Kidney (tissue), 14 donors: ENCODE data around the gene STAP2. TPM values are rescaled to one million over a fixed set of nuclear protein-coding genes. Genes with fewer than 3 reads are reported as not detected.
A peak's percentile ranks its signal among the peaks of the same experiment; 100 is the strongest.

Experiments
- DNase-seq, 5 donors: peaks; one replicate each; pipeline ENCODE4 v3.0.0-alpha.2; 2013 to 2020
- FAIRE-seq: peaks from 2 replicates; lab custom pipeline; 2012; peaks lifted over from hg19 to GRCh38; lab: Jason Lieb, UNC
- H3K27ac ChIP-seq, 2 donors: one replicate each; pipeline ENCODE4 v1.7.0; 2013; ENCODE audit warnings: low read depth in 2 of 2, low read length in 2 of 2, inconsistent platforms in 1 of 2
- H3K27me3 ChIP-seq: one replicate; pipeline ENCODE4 v1.7.1; 2013; ENCODE audit warnings: low read length, inconsistent platforms; ENCODE audit not compliant: control insufficient read depth, insufficient read depth
- H3K36me3 ChIP-seq, 3 donors: one replicate each; pipeline versions ENCODE4 v1.7.0 to v1.7.1; 2013; ENCODE audit warnings: low read length in 3 of 3, control low read depth in 1 of 3, inconsistent platforms in 1 of 3; ENCODE audit not compliant: insufficient read depth in 3 of 3, control insufficient read depth in 2 of 3
- H3K4me1 ChIP-seq, 3 donors: one replicate each; pipeline versions ENCODE4 v1.7.0 to v1.7.1; 2013; ENCODE audit warnings: low read length in 3 of 3, inconsistent platforms in 1 of 3, low read depth in 1 of 3; ENCODE audit not compliant: control insufficient read depth in 2 of 3, insufficient read depth in 2 of 3
- H3K4me3 ChIP-seq, 3 donors: one replicate each; pipeline versions ENCODE4 v1.7.0 to v1.8.1; 2013; ENCODE audit warnings: low read length in 3 of 3, control low read depth in 1 of 3, inconsistent platforms in 1 of 3
- H3K9ac ChIP-seq, 3 donors: one replicate each; pipeline versions ENCODE4 v1.7.0 to v1.7.1; 2013; ENCODE audit warnings: low read length in 3 of 3, control low read depth in 1 of 3, inconsistent platforms in 1 of 3
- H3K9me3 ChIP-seq, 3 donors: one replicate each; pipeline versions ENCODE4 v1.7.0 to v1.7.1; 2013; ENCODE audit warnings: low read length in 3 of 3, control low read depth in 1 of 3, inconsistent platforms in 1 of 3; ENCODE audit not compliant: control insufficient read depth in 2 of 3, insufficient read depth in 1 of 3
- CTCF ChIP-seq: IDR thresholded peaks from 3 replicates; pipeline ENCODE4 v1.5.1; 2012; ENCODE audit warnings: mild to moderate bottlenecking, moderate library complexity, borderline replicate concordance; ENCODE audit not compliant: insufficient read depth; ENCODE audit errors: extremely low read depth
- intact Hi-C: fragments of 100-400 bp; cut with DNase I; formaldehyde crosslinking; loops from one replicate; pipeline ENCODE4 v1.11.1; 2022
- polyA plus RNA-seq: library from polyadenylated mRNA; stranded (reverse); fragments of 350-450 nt; fragmentation: Illumina TruSeq; extraction: RNeasy Lipid Tissue Mini Kit (QIAGEN cat#74804); gene quantifications from one replicate; pipeline ENCODE4 v1.2.3, GENCODE V29; 2014; ENCODE audit warnings: low read depth, low replicate concordance; ENCODE audit not compliant: insufficient read depth
- total RNA-seq: library from RNA; stranded (reverse); fragmentation: NEBNext Ultra II Directional; extraction: Animal tissue kit (Norgen Biotek cat#: 25700); gene quantifications from one replicate; pipeline ENCODE4 v1.2.1, GENCODE V29; 2021
- donor health status: control.
- donor health status: control.
- donor health status: control.
- donor health status: control.
- donor health status: control.
- donor health status: DM: yes; HTN: yes; CAD: no.
- donor health status: Normal renal cell carcinoma (clear cell type).

Gene STAP2
- total and polyA plus RNA-seq, 2 donors from 2014 or later: 32.3 to 61.5 TPM

GRCh38 chr19:4347521-4347920, 8.9 kb upstream of the STAP2 start:
- intact Hi-C loops: no loop called here
- DNase-seq (no peak), FAIRE-seq (no peak)
- no peaks in the 10 kb centered on the region for H3K27me3 ChIP-seq
- no peak overlapping the region for H3K4me3 ChIP-seq
- peak overlapping the region in 1 of 2 donors; percentile 13 for H3K27ac ChIP-seq
- no peaks in the 10 kb centered on the region for H3K9me3 ChIP-seq
- TF ChIP-seq CTCF: no peak
- no peak overlapping the region for H3K9ac ChIP-seq
- peaks cover 0 to 9% (median 0%) of the 10 kb centered on the region in 3 donors for H3K4me1 ChIP-seq
- H3K36me3 ChIP-seq: peaks cover 0 to 4% (median 2%) of the 10 kb centered on the region in 3 donors

DNA sequence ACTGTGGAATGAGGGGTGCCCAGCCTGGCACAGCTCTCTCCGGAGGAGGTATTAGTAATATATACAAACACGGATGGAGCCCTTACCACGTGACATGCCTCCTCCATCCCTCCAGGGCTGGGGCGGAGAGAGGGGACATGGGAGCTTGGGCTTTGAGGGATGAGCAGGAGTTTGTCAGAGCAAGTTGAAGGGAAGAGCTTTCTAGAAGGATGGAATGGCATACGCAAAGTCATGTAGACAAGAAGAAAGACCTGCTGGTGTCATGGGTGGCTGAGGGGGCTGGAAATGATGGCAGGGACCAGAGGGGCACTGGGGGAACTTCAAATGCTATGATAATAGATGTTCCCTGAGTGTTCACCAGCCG, 7.4 kb upstream of the STAP2 start:
- intact Hi-C loops: no loop called here
- Histone ChIP-seq H3K4me1 (peaks cover 0 to 13% (median 3%) of the 10 kb centered on the region in 3 donors), H3K4me3 (no peak overlapping the region), H3K27me3 (no peaks in the 10 kb centered on the region), H3K9me3 (no peaks in the 10 kb centered on the region), H3K36me3 (peaks cover 0 to 4% (median 2%) of the 10 kb centered on the region in 3 donors), H3K9ac (no peak overlapping the region), H3K27ac (no peak overlapping the region)
- TF ChIP-seq CTCF: no peak
- no peak for DNase-seq
- FAIRE-seq: no peak

DNA sequence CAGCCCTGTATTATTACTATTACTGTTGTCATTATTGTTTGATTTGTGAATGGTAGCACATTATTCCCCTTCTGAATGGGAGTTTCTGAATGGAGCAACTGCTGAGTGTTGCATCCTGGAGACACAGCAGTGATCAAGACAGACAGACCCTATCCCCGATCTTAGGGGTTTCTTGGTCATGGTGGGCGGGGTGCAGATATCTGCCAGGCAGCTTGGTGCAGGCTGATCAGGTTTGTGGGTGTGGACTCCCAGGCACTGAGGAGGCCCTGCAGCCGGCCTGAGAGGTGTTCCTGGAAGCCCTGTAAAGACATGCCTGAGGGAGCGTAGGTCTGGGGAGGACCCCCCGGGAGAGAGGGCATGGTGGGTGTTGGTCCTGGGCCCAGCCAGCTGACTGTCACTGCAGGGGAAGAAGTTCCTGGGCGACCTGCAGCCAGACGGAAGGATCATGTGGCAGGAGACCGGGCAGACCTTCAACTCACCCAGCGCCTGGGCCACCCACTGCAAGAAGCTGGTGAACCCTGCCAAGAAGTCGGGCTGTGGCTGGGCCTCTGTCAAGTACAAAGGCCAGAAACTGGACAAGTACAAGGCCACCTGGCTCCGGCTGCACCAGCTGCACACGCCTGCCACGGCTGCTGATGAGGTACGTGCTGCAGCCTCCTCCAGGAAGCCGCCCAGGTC, 6.9 kb upstream of the STAP2 start:
- intact Hi-C loops: no loop called here
- DNase-seq: no peak
- H3K9ac ChIP-seq: no peak overlapping the region

More for the DNA sequence above, 6.9 kb upstream of the STAP2 start:
- Histone ChIP-seq H3K4me1 (peaks cover 0 to 13% (median 3%) of the 10 kb centered on the region in 3 donors), H3K36me3 (peaks cover 0 to 4% (median 2%) of the 10 kb centered on the region in 3 donors), H3K4me3 (no peak overlapping the region), H3K27me3 (no peaks in the 10 kb centered on the region), H3K27ac (no peak overlapping the region), H3K9me3 (no peaks in the 10 kb centered on the region)
- no peak for FAIRE-seq
- TF ChIP-seq CTCF: no peak
